ENCODE results near the gene MMRN1. TPM values are rescaled to one million over a fixed set of nuclear protein-coding genes. Genes with fewer than 3 reads are reported as not detected.
A peak's percentile ranks its signal among the peaks of the same experiment; 100 is the strongest.

The MMRN1 gene
- total RNA-seq, 1 experiment from 2014 or later, result not detected

- DNase-seq (ENCODE audit: low read depth), result no peak
These were observed 19.0 kb downstream of the MMRN1 start for GRCh38 chr4:89913623-89914022.

- no peak for DNase-seq (ENCODE audit: low read depth)
These were observed 20.2 kb downstream of the MMRN1 start for GRCh38 chr4:89914609-89915550.

- no peak for DNase-seq (ENCODE audit: low read depth)
These were observed 21.3 kb downstream of the MMRN1 start for GRCh38 chr4:89915937-89916336.

- DNase-seq (ENCODE audit: low read depth), result no peak
These were observed 28.3 kb downstream of the MMRN1 start for GRCh38 chr4:89922848-89923416.

GRCh38 chr4:89928838-89929237 is 34.2 kb downstream of the MMRN1 start:
- DNase-seq (ENCODE audit: low read depth), result no peak

- DNase-seq (ENCODE audit: low read depth), result no peak
These were observed 34.9 kb downstream of the MMRN1 start for GRCh38 chr4:89929425-89930159.

- DNase-seq (ENCODE audit: low read depth), result no peak
These were observed 44.9 kb downstream of the MMRN1 start for GRCh38 chr4:89939546-89939945.

- peak; percentile 25 for DNase-seq (ENCODE audit: low read depth)
These were observed 45.3 kb downstream of the MMRN1 start for GRCh38 chr4:89939994-89940393.

- DNase-seq (ENCODE audit: low read depth), result no peak
These were observed 48.2 kb downstream of the MMRN1 start for GRCh38 chr4:89942811-89943210.

- no peak for DNase-seq (ENCODE audit: low read depth)
These were observed 55.2 kb downstream of the MMRN1 start for GRCh38 chr4:89949782-89950387.

- no peak for DNase-seq (ENCODE audit: low read depth)
These were observed 57.8 kb downstream of the MMRN1 start for GRCh38 chr4:89952458-89952857.

- no peak for DNase-seq (ENCODE audit: low read depth)
These were observed 60.4 kb downstream of the MMRN1 start for GRCh38 chr4:89954906-89955695.

- no peak for DNase-seq (ENCODE audit: low read depth)
These were observed 62.6 kb downstream of the MMRN1 start for GRCh38 chr4:89957046-89957926.

- no peak for DNase-seq (ENCODE audit: low read depth)
These were observed 87.2 kb downstream of the MMRN1 start for GRCh38 chr4:89981789-89982334.

GRCh38 chr4:89988268-89988667 is 93.6 kb downstream of the MMRN1 start:
- no peak for DNase-seq (ENCODE audit: low read depth)

- no peak for DNase-seq (ENCODE audit: low read depth)
These were observed 98.1 kb downstream of the MMRN1 start for GRCh38 chr4:89992744-89993143.

GRCh38 chr4:89994176-89994873 is 99.7 kb downstream of the MMRN1 start:
- no peak for DNase-seq (ENCODE audit: low read depth)

- no peak for DNase-seq (ENCODE audit: low read depth)
These were observed 100.4 kb downstream of the MMRN1 start for GRCh38 chr4:89995006-89995405.

- no peak for DNase-seq (ENCODE audit: low read depth)
These were observed 101.2 kb downstream of the MMRN1 start for GRCh38 chr4:89995814-89996213.

Data from LHCN-M2 (cell line).